Ovary (tissue), 9 donors: ENCODE results near the gene ANKRD1. TPM values are rescaled to one million over a fixed set of nuclear protein-coding genes. Genes with fewer than 3 reads are reported as not detected.
"Not testable (repeated sequence)": the region's sequence is repeated elsewhere in the genome, so short reads cannot be mapped to it uniquely, and the experiment has no call there.

Experiments
- DNase-seq, 5 donors: peaks; one replicate each; pipeline ENCODE4 v3.0.0-alpha.2; 2019 to 2020
- H3K27ac ChIP-seq, 2 donors: fragments of 200-600 bp; one replicate each; pipeline versions ENCODE4 v1.5.1 to v1.8.0; 2019 to 2022
- H3K27me3 ChIP-seq: fragments of 200-600 bp; one replicate; pipeline ENCODE4 v1.8.0; 2022
- H3K36me3 ChIP-seq: fragments of 200-600 bp; sonication (generic); one replicate; pipeline ENCODE4 v1.5.1; 2019
- H3K4me1 ChIP-seq: one replicate; pipeline ENCODE4 v1.8.1; 2013; ENCODE audit warnings: mild to moderate bottlenecking, moderate library complexity; ENCODE audit not compliant: insufficient read depth
- H3K4me3 ChIP-seq: fragments of 200-600 bp; sonication (generic); one replicate; pipeline ENCODE4 v1.5.1; 2017
- H3K9me3 ChIP-seq, 2 donors: fragments of 200-600 bp in 1 of 2; sonication (generic) in 1 of 2; one replicate each; pipeline versions ENCODE4 v1.5.1 to v1.8.1; 2013 to 2019; ENCODE audit warnings: mild to moderate bottlenecking in 1 of 2, moderate library complexity in 1 of 2
- CTCF ChIP-seq, 3 donors: fragments of 450-650 bp in 2 of 3; fragments of 200-600 bp in 1 of 3; IDR thresholded peaks; one replicate each; pipeline versions ENCODE4 v1.5.1 to v1.8.0; 2016 to 2022; ENCODE audit warnings: antibody characterized with exemption in 3 of 3, mild to moderate bottlenecking in 1 of 3
- EP300 ChIP-seq: sonication (generic); formaldehyde crosslinking; IDR thresholded peaks from one replicate; pipeline ENCODE4 v1.6.1; 2017; ENCODE audit warnings: antibody characterized with exemption
- POLR2A ChIP-seq: fragments of 450-650 bp; IDR thresholded peaks from one replicate; pipeline ENCODE4 v1.6.1; 2017; ENCODE audit warnings: antibody characterized with exemption, mild to moderate bottlenecking, moderate library complexity
- WGBS, 3 donors: extraction: QIAGEN DNeasy Blood & Tissue Kit in 1 of 3; methylation state at CpG; one replicate each; pipeline versions ENCODE4 v1.1.5 to v1.1.7; 2013 to 2017; 5-methylcytosine and 5-hydroxymethylcytosine counted together
- intact Hi-C, 4 donors: fragments of 100-400 bp; cut with DNase I; formaldehyde crosslinking; loops; one replicate each; pipeline versions ENCODE4 v1.11.0 to v1.15.1; 2022 to 2023
- polyA plus RNA-seq, 2 donors: library from polyadenylated mRNA; stranded (reverse); fragments of 200-250 nt in 1 of 2; fragments of 350-450 nt in 1 of 2; fragmentation: Illumina TruSeq in 1 of 2; extraction: RNeasy Lipid Tissue Mini Kit (QIAGEN cat#74804) in 1 of 2; gene quantifications; one replicate each; pipeline ENCODE4 v1.2.3, GENCODE V29; 2013 to 2014
- total RNA-seq, 7 donors: library from RNA; depleted of rRNA in 2 of 7; stranded (reverse); fragments of >200 nt in 2 of 7; fragmentation: NEBNext Ultra II Directional in 3 of 7; extraction: Animal tissue kit (Norgen Biotek cat#: 25700) in 3 of 7; gene quantifications; one replicate each; pipeline versions ENCODE4 v1.1.0 to v1.2.4, GENCODE V29; 2016 to 2023
- donor health status: DM: no; HTN: no; CAD: no; lungs with moderate emphysema.
- donor health status: DM: no; HTN: no; CAD: no.
- donor health status: Bipolar disorder and iron deficiency.
- donor health status: DM: yes; HTN: yes; CAD: no.
- donor health status: DM: no; HTN: no; CAD: no.
- donor health status: DM: yes; HTN: yes; CAD: no.

The ANKRD1 gene
- total and polyA plus RNA-seq, 9 donors, result 0.27 to 0.84 (median 0.36) TPM; not detected in 4

GRCh38 chr10:90944749-90945148 lies 23.9 kb upstream of the ANKRD1 start:
- intact Hi-C loops, result no loop called here
- TF ChIP-seq POLR2A, result no peak
- no peak for TF ChIP-seq EP300
- no peak for TF ChIP-seq CTCF (IDR thresholded peaks at IDR 0.05)
- Histone ChIP-seq H3K4me1 (no peaks in the 10 kb centered on the region), H3K36me3 (no peaks in the 10 kb centered on the region), H3K27ac (no peak overlapping the region), H3K4me3 (no peak overlapping the region), H3K27me3 (no peaks in the 10 kb centered on the region), H3K9me3 (no peaks in the 10 kb centered on the region)
- 0 to 88% (median 0%) methylated on average over 1 of the region's 1 CpG for WGBS, 3 donors
- no peak for DNase-seq

GRCh38 chr10:90942980-90943379 lies 22.1 kb upstream of the ANKRD1 start:
- DNase-seq, H3K9me3 ChIP-seq, H3K4me1 ChIP-seq, H3K36me3 ChIP-seq, H3K4me3 ChIP-seq, intact Hi-C loops, H3K27ac ChIP-seq, H3K27me3 ChIP-seq: not testable (repeated sequence)
- 64 to 86% (median 68%) methylated on average over 3 of the region's 3 CpGs for WGBS, 3 donors

- TF ChIP-seq POLR2A (no peak), EP300 (no peak)
- Histone ChIP-seq H3K36me3 (no peaks in the 10 kb centered on the region), H3K4me1 (no peaks in the 10 kb centered on the region), H3K27ac (no peak overlapping the region), H3K27me3 (no peaks in the 10 kb centered on the region), H3K4me3 (no peak overlapping the region), H3K9me3 (no peaks in the 10 kb centered on the region)
- WGBS, 3 donors, result 86 to 90% (median 89%) methylated on average over 6 of the region's 6 CpGs
- no peak for DNase-seq
- intact Hi-C loops, result no loop called here
Observed at GRCh38 chr10:90939648-90940047, 18.8 kb upstream of the ANKRD1 start.

- no peak for TF ChIP-seq EP300
- no peak for TF ChIP-seq POLR2A
- TF ChIP-seq CTCF (IDR thresholded peaks at IDR 0.05), result no peak
- DNase-seq, result no peak
- H3K4me3 ChIP-seq, result no peak overlapping the region
- no peak overlapping the region for H3K27ac ChIP-seq
- H3K4me1 ChIP-seq, result no peaks in the 10 kb centered on the region
- no peaks in the 10 kb centered on the region for H3K27me3 ChIP-seq
- intact Hi-C loops, result no loop called here
- H3K36me3 ChIP-seq, result no peaks in the 10 kb centered on the region
- WGBS, 3 donors, result 68 to 82% (median 71%) methylated on average over 1 of the region's 1 CpG
- no peaks in the 10 kb centered on the region for H3K9me3 ChIP-seq
Observed at GRCh38 chr10:90939116-90939515, 18.2 kb upstream of the ANKRD1 start.

- Histone ChIP-seq H3K9me3 (no peaks in the 10 kb centered on the region), H3K27ac (no peak overlapping the region), H3K36me3 (no peaks in the 10 kb centered on the region), H3K4me3 (no peak overlapping the region), H3K4me1 (no peaks in the 10 kb centered on the region), H3K27me3 (no peaks in the 10 kb centered on the region)
- TF ChIP-seq EP300 (no peak), CTCF (IDR thresholded peaks at IDR 0.05) (no peak), POLR2A (no peak)
- DNase-seq, result no peak
- intact Hi-C loops, result no loop called here
- WGBS, 3 donors, result 80 to 90% (median 89%) methylated on average over 8 of the region's 8 CpGs
Observed at GRCh38 chr10:90937645-90938258, 16.9 kb upstream of the ANKRD1 start.
